ENCODE measurements around the gene SLC35D2.
"Not testable (repeated sequence)": the region's sequence is repeated elsewhere in the genome, so short reads cannot be mapped to it uniquely, and the experiment has no call there.

Gene SLC35D2

GRCh38 chr9:96400132-96400910 lies 16.8 kb upstream of the SLC35D2 start:
- no peak for DNase-seq (ENCODE audit: low read depth in 2 of 2)

- no peak for DNase-seq (ENCODE audit: low read depth in 2 of 2)
Measured at GRCh38 chr9:96399325-96399633, 15.8 kb upstream of the SLC35D2 start.

GRCh38 chr9:96398582-96399324 lies 15.2 kb upstream of the SLC35D2 start:
- DNase-seq (ENCODE audit: low read depth in 2 of 2): no peak

GRCh38 chr9:96395964-96396363 lies 12.5 kb upstream of the SLC35D2 start:
- no peak for DNase-seq (ENCODE audit: low read depth in 2 of 2)

- no peak for DNase-seq (ENCODE audit: low read depth in 2 of 2)
Measured at GRCh38 chr9:96394832-96395496, 11.5 kb upstream of the SLC35D2 start.

GRCh38 chr9:96392263-96392662 lies 8.8 kb upstream of the SLC35D2 start:
- no peak for DNase-seq (ENCODE audit: low read depth in 2 of 2)

GRCh38 chr9:96391021-96391765 lies 7.7 kb upstream of the SLC35D2 start:
- DNase-seq (ENCODE audit: low read depth in 2 of 2): no peak

- DNase-seq (ENCODE audit: low read depth in 2 of 2): no peak
Measured at GRCh38 chr9:96388144-96388543, 4.6 kb upstream of the SLC35D2 start.

- no peak for DNase-seq (ENCODE audit: low read depth in 2 of 2)
Measured at GRCh38 chr9:96386157-96386556, 2.6 kb upstream of the SLC35D2 start.

- no peak for DNase-seq (ENCODE audit: low read depth in 2 of 2)
Measured at GRCh38 chr9:96382839-96383164, 709 bp downstream of the SLC35D2 start.

- DNase-seq (ENCODE audit: low read depth in 2 of 2): no peak
Measured at GRCh38 chr9:96382175-96382574, 1.3 kb downstream of the SLC35D2 start.

GRCh38 chr9:96381696-96382095 lies 1.8 kb downstream of the SLC35D2 start:
- DNase-seq (ENCODE audit: low read depth in 2 of 2): no peak

GRCh38 chr9:96381125-96381524 lies 2.4 kb downstream of the SLC35D2 start:
- no peak for DNase-seq (ENCODE audit: low read depth in 2 of 2)

GRCh38 chr9:96379461-96379860 lies 4.0 kb downstream of the SLC35D2 start:
- no peak for DNase-seq (ENCODE audit: low read depth in 2 of 2)

GRCh38 chr9:96378187-96378586 lies 5.3 kb downstream of the SLC35D2 start:
- no peak for DNase-seq (ENCODE audit: low read depth in 2 of 2)

GRCh38 chr9:96376891-96377874 lies 6.3 kb downstream of the SLC35D2 start:
- DNase-seq (ENCODE audit: low read depth in 2 of 2): no peak

GRCh38 chr9:96375507-96375906 lies 8.0 kb downstream of the SLC35D2 start:
- not testable (repeated sequence) for DNase-seq (ENCODE audit: low read depth in 2 of 2)

GRCh38 chr9:96367943-96368342 lies 15.6 kb downstream of the SLC35D2 start:
- DNase-seq (ENCODE audit: low read depth in 2 of 2): no peak

- DNase-seq (ENCODE audit: low read depth in 2 of 2): no peak
Measured at GRCh38 chr9:96363175-96363967, 20.1 kb downstream of the SLC35D2 start.

- DNase-seq (ENCODE audit: low read depth in 2 of 2): not testable (repeated sequence)
Measured at GRCh38 chr9:96362119-96362518, 21.4 kb downstream of the SLC35D2 start.

Measured in stimulated activated CD8-positive, alpha-beta memory T cell treated with anti-CD3 and anti-CD28 coated beads, Interleukin-7, amount 100 ng/mL, for 1 hour (primary cell).